A673 (cell line): ENCODE results near the gene NTRK3.

ENCODE experiments used
- CTCF ChIP-seq: fragments of 300-800, 200-600 bp; sonication (generic); conservative IDR thresholded peaks from 2 replicates; pipeline ENCODE4 v1.5.1; 2017; ENCODE audit warnings: low read depth, mild to moderate bottlenecking, antibody characterized with exemption, low read length, moderate library complexity, mixed read lengths
- EZH2 ChIP-seq: fragments of 200-600 bp; sonication (generic); IDR thresholded peaks from 2 replicates; pipeline ENCODE4 v1.6.1; 2017; ENCODE audit warnings: borderline replicate concordance, low read depth, mild to moderate bottlenecking, mixed read lengths, antibody characterized with exemption, low read length; ENCODE audit not compliant: poor library complexity, severe bottlenecking

- TF ChIP-seq CTCF = no peak
- no peak for TF ChIP-seq EZH2
Observed at GRCh38 chr15:87817553-87817952, 439.0 kb downstream of the NTRK3 start.
